ENCODE results near the gene DNAJC6.

Gene DNAJC6

DNA sequence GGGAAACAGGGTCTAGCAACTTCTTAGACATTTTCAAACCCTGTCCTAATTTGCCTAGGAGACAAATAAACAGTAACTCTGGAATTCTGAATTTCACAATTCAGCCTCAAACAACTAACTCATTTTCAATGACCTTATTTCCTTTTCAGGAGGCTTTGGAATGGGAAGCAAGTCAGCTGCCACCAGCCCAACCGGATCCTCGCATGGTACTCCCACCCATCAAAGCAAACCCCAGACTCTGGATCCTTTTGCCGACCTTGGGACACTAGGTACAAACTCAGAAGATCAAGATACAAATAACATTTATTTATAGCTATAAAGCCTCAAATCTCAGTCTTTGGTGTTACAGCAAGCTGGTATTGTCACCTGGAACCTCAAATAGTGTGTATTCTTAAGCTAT lies 92.3 kb downstream of the DNAJC6 start:
- no peak for DNase-seq (ENCODE audit: low read depth)

DNA sequence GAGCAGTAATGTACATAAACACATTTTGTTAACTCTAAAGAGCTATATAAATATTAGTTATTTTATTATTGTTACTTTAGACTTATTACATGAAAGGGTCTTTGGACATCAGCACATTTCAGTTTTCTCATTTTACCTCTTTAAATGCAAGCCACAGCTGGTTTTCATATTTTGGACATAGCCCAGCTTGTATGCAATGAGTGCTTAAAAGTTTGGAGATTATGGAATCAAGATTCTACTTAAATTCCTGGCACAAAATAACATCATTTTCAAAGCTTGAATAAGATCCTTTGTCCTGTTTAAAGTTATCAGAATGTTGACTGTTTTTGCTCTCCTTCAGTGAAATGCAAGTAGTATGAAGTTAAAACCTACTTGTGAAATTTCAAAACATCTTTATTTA lies 95.6 kb downstream of the DNAJC6 start:
- DNase-seq (ENCODE audit: low read depth) = no peak

DNA sequence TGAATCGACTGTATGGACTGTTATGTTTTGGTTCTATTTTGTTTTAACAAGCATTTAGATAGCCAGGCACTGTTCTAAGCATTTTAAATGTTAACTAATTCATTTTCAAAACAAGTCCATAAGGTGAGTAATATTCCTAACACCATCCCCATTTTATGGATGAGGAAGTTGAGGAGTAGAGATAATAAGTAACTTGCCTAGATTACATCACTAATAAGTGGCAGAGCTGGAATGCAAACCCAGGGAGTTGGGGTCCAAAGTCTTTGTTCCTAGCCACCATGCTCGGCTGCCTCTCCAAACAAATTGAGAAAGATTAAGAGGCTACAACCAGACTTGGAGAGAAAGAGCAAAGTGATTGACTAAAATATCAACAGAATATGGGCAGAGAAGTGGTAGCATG lies 98.5 kb downstream of the DNAJC6 start:
- DNase-seq (ENCODE audit: low read depth) = no peak

DNA sequence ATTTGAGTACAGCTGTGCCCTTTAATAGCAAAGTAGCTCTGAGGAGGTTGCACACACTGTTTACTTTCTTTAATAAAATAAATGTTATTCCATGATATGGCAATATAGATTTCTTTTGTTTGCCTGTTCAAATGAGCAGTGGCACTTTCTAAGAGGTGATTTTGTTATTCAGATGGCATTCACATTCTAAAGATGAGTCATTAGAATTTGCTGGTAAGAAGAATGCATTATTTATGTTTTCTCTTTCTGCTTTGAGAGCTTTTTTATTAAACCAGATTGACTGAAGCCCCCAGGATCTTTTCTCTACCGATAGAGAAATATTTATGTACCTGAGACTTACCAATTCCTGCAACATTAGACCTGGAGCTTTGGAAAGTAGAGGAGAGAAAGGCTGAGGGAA lies 100.0 kb downstream of the DNAJC6 start:
- DNase-seq (ENCODE audit: low read depth) = no peak

DNA sequence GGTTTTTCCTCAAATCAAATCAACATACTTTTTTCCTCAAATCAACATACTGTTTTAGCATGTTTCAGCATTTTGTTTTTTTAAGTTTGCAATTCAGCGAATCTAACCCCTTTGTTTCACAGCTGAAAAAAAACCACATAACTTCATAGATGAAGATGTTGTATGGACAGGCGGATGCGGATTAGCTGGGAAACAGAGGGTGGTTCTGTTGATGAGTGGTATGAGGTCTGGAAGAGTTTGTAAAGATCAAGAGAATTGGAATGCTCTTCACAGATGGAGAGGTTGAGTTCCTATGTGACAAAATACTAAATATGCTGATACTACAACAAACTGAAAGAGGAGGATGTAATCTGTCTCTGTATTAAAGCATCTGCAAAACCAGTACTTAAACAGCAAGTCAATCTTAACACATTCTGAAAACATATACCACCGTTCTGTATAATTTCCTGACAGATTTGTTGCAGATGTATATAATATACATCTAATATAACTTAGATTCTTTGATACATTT lies 100.5 kb downstream of the DNAJC6 start:
- DNase-seq (ENCODE audit: low read depth) = no peak

- no peak for DNase-seq (ENCODE audit: low read depth)
Observed at GRCh38 chr1:65412256-65412983, 103.1 kb downstream of the DNAJC6 start.

DNA sequence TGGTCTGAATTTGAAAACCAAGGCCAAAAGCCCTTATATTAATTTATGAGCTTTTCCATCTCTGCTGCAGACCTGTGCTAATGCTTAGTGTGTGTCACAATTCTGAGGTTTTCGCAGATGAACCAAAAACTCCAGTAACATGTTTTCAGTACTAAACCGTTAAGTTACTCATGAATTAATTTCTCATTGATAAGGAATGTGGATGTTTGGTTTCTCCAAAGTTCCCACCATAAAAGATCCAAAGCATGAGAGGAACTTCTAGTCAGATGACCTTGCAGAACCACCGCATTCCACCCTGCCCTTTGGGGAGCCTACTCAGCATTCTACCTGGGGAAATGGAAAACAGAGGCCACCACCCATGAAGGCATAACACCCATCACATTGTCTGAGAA lies 103.6 kb downstream of the DNAJC6 start:
- no peak for DNase-seq (ENCODE audit: low read depth)

DNA sequence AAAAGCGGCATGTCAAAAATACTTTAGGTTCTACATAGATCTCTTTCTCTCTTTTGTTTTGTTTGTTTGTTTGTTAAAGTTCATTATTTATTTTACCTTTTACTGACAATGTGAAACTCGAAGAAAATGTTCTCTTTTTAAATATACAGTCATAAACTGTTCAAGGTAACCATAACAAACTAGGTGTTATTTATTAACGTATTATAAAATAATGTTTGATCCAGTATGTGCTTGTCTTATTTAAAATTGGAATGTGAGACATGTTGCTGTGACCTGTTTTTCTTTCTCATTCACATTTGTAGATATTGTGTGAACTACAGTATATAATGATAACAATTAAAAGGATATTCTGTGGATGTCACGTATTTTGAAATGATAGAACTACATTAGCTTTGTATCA lies 105.2 kb downstream of the DNAJC6 start:
- no peak for DNase-seq (ENCODE audit: low read depth)

- DNase-seq (ENCODE audit: low read depth) = no peak
Observed at GRCh38 chr1:65416767-65417166, 107.4 kb downstream of the DNAJC6 start.

GRCh38 chr1:65417729-65418128 lies 108.4 kb downstream of the DNAJC6 start:
- no peak for DNase-seq (ENCODE audit: low read depth)

- no peak for DNase-seq (ENCODE audit: low read depth)
Observed at GRCh38 chr1:65418522-65419185, 109.3 kb downstream of the DNAJC6 start.

DNA sequence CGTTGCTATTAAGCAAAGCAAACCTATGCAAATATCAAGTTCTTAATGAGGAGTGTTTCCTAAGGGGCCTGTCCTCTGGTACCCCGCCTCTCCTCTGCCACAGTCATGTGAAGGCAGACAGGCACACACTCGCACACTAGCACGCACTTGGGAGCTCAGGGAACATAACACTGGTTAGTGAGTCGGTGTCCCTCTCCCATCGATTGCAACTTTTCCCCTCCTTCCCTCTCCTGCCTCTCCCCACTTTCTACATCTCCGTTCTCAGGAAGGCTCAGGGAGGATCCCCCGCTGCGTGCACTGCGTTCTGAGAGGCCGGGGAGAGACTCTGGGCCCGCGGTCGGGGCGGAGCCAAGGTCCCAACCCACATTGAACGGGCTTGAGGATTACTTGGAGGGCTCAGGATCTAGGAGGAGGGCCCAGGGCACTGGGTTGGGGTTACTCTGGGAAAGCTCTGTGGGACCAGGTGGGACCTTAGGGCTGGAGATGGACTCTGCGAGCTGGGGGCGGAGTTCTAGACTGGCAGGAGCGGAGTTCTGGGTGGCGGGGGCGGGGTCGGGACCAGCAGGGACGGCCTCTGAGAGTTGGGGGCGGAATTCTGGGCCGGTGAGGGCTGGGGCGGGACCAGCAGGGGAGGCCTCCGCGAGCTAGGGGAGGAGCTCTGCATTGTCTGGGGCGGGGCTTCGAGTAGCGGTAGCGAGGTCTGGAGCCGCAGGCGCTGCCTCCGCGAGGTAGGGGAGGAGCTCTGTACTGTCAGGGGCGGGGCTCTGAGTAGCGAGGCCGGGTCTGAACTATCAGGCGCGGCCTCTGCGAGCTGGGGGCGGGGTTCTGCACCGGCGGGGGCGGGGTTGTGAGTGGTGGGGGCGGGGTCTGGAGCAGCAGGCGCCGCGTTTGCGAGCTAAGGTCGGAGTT lies 110.6 kb downstream of the DNAJC6 start:
- peak; percentile 97 for DNase-seq (ENCODE audit: low read depth)

- no peak for DNase-seq (ENCODE audit: low read depth)
Observed at GRCh38 chr1:65420590-65421350, 111.4 kb downstream of the DNAJC6 start, which contains the start of the genes LEPR and LEPROT. TSS of gene LEPR (plus strand) at chr1:65420668. CDS start at chr1:65565566, 144,898 bp downstream. TSS of gene LEPROT (plus strand) at chr1:65420668. CDS start at chr1:65420725, 57 bp downstream.

DNA sequence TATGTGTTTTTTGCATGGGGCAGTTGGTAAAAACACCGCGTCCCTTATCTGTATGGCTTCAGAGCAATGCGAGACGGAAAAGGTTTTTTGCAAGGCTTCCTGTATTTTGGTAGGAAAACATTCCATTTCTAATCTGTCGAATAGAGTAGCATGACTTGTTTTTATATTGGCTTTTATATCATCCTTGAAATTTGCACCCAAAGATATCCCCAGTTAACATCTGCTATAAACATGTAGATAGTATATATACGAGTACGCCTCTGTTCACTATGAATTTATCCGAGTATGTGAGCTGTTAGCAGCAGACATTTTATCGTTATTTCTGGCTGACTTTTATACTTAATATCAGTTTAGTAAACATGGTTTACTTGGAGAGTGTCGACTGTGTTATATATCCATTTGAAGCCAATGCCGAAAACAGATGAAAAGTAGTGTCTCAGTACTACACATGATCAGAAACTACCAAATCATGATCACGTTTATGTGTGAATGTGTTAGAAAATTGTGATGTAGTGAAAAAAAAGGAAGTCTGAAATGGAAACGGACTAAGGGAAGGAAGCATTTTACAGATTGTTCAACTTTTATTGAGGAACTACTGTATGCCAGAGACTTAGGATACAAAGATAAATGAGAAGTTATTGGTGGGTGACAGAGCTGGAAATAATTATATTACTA lies 112.1 kb downstream of the DNAJC6 start:
- DNase-seq (ENCODE audit: low read depth) = no peak

DNA sequence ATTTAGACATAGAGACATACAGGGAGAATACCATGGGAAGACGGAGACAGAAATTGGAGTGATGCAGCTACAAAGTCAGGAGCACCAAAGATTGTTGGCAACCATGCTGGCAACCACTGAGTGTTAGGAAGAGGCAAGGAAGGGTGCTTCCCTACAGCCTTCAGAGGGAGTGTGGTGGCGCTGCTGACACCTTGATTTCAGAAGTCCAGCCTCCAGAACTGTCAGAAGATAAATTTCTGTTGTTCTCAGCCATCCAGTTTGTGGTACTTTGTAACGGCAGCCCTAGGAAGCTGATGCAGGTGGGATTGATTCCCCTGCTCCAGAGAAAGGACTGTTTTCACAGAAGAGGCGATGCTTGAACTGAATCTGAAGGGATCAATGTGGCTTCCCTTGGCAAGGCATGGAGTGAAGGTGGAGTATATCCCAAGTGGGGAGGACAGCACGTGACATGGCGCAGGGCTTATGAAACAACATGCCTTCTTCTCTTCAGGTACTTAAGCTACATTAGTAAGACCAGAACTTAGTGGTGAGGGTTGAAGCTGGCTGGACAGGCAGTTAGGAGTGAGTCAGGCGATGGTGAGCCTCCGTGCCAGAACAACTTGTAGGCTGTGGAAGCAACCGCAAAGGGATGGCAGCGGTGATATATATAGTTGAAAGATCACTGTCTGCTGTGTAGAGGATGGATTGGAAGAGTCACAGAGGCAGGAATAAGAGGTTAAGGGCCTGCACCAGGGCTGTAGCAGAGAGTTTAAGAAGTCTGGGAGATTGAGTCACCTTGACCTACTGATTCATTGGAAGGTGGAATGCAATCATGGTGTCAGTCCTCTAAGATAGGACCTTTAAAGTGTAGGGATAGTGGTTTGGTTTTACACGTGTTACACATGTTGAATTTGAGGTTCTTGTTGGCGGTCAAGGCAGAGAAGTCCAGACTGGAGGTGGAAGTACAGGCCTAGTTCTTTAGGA lies 113.2 kb downstream of the DNAJC6 start:
- DNase-seq (ENCODE audit: low read depth) = no peak

DNA sequence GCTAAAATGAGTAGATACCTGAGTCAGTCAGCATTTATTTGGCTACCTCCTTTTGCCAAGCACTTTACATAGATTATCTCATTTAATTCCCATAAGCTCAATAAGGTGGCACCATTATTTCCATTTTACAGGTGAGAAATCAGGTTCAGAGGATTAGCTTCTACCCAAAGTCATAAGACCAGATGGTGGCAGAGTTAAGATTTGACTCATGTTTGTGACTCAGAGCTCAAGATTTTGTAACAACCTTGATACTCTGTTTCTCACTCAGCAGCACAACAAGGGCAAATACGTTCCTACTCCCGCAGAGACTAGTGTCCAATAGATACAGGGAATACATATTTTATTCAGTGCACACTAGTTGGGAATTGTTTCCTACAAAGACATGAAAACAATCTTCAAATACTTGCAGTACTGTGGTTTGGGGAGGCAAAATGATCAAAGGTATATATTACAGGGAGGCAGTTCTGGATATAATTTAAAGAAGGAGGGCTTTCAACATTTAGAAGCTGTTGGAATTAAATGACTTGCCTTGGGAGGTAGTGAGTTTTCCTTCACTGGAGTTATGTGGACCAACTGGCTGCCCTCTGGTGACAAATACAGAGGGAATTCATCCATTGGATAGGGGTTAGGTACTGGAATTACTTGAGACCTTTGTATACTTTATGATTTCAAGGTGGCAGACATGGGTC lies 114.7 kb downstream of the DNAJC6 start:
- DNase-seq (ENCODE audit: low read depth) = no peak

DNA sequence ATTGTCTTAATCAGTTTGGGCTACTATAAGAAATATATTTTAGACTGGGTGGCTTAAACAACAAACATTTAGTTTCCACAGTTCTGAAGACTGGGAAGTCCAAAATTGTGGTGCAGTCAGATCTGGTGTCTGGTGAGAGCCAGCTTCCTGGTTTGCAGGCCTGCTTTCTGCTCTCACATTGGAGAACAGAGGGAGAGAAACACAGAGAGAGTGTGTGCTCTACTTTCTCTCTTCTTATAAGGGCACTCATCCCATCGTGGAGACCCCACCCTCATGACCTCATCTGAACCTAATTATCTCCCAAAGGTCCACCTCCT lies 115.2 kb downstream of the DNAJC6 start:
- no peak for DNase-seq (ENCODE audit: low read depth)

- no peak for DNase-seq (ENCODE audit: low read depth)
Observed at GRCh38 chr1:65425006-65425405, 115.7 kb downstream of the DNAJC6 start.

- DNase-seq (ENCODE audit: low read depth) = no peak
Observed at GRCh38 chr1:65425697-65426096, 116.4 kb downstream of the DNAJC6 start.
